Colonic mucosa (tissue), 4 donors: Measurements from ENCODE around the gene GPC5. TPM values are rescaled to one million over a fixed set of nuclear protein-coding genes. Genes with fewer than 3 reads are reported as not detected.

Source experiments
- DNase-seq: peaks from one replicate; pipeline ENCODE4 v3.0.0-alpha.2; 2020
- H3K27ac ChIP-seq: fragments of 200-600 bp; one replicate; pipeline ENCODE4 v1.8.0; 2021
- H3K27me3 ChIP-seq: fragments of 200-600 bp; one replicate; pipeline ENCODE4 v1.8.0; 2021
- H3K36me3 ChIP-seq: fragments of 200-600 bp; one replicate; pipeline ENCODE4 v1.8.0; 2021
- H3K4me1 ChIP-seq: fragments of 200-600 bp; one replicate; pipeline ENCODE4 v1.8.0; 2021; ENCODE audit warnings: mild to moderate bottlenecking
- H3K4me3 ChIP-seq: fragments of 200-600 bp; one replicate; pipeline ENCODE4 v1.8.0; 2021
- H3K9ac ChIP-seq, 2 donors: one replicate each; pipeline ENCODE4 v1.7.0; 2013; ENCODE audit warnings: control low read depth in 2 of 2, low read depth in 2 of 2, low read length in 2 of 2
- H3K9me3 ChIP-seq: fragments of 200-600 bp; one replicate; pipeline ENCODE4 v1.8.0; 2021
- intact Hi-C: fragments of 100-400 bp; cut with DNase I; formaldehyde crosslinking; loops from one replicate; pipeline ENCODE4 v1.14.1; 2022
- total RNA-seq, 2 donors: library from RNA; stranded (reverse); fragmentation: NEBNext Ultra II Directional in 1 of 2; extraction: Animal tissue kit (Norgen Biotek cat#: 25700) in 1 of 2; gene quantifications; one replicate each; pipeline ENCODE4 v1.2.1, GENCODE V29; 2021
- TF ChIP-seq, protein P1 (sequence below): fragments of 200-600 bp; IDR thresholded peaks from one replicate; pipeline ENCODE4 v1.8.0; 2022; ENCODE audit warnings: antibody characterized with exemption, mild to moderate bottlenecking
- donor health status: healthy.
- donor health status: DM: no; HTN: no; CAD: no.
- donor health status: DM: no; HTN: no; CAD: no.

GPC5 gene
- total RNA-seq, 2 donors from 2014 or later = 0.42 TPM; not detected in 1

DNA sequence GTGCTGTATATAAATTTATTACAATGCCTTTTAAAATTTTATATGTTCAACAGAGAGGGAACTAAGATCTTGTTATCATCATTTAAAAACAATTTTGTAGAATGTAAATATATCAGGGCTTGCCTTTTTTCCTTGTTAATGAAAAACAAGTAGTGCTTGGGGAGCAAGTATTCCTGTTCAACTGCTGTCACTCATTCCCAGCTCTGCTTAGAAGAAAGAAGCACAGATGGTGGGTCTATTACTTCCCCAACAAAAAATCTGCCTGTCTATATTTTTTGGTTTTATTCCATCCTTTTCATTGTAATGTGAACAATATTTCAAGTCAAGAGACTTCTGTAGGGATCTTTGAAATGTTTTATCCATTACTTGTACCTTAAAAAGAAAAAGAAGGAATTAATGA, 503.9 kb downstream of the GPC5 start:
- H3K27me3 ChIP-seq = no peaks in the 10 kb centered on the region
- no peaks in the 10 kb centered on the region for H3K4me1 ChIP-seq
- H3K9me3 ChIP-seq = no peaks in the 10 kb centered on the region
- no peaks in the 10 kb centered on the region for H3K36me3 ChIP-seq
- no peak overlapping the region for H3K4me3 ChIP-seq
- H3K27ac ChIP-seq = no peak overlapping the region
- TF ChIP-seq, protein P1, sequence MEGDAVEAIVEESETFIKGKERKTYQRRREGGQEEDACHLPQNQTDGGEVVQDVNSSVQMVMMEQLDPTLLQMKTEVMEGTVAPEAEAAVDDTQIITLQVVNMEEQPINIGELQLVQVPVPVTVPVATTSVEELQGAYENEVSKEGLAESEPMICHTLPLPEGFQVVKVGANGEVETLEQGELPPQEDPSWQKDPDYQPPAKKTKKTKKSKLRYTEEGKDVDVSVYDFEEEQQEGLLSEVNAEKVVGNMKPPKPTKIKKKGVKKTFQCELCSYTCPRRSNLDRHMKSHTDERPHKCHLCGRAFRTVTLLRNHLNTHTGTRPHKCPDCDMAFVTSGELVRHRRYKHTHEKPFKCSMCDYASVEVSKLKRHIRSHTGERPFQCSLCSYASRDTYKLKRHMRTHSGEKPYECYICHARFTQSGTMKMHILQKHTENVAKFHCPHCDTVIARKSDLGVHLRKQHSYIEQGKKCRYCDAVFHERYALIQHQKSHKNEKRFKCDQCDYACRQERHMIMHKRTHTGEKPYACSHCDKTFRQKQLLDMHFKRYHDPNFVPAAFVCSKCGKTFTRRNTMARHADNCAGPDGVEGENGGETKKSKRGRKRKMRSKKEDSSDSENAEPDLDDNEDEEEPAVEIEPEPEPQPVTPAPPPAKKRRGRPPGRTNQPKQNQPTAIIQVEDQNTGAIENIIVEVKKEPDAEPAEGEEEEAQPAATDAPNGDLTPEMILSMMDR = no peak
- intact Hi-C loops = no loop called here
- no peak overlapping the region for H3K9ac ChIP-seq
- DNase-seq = no peak

DNA sequence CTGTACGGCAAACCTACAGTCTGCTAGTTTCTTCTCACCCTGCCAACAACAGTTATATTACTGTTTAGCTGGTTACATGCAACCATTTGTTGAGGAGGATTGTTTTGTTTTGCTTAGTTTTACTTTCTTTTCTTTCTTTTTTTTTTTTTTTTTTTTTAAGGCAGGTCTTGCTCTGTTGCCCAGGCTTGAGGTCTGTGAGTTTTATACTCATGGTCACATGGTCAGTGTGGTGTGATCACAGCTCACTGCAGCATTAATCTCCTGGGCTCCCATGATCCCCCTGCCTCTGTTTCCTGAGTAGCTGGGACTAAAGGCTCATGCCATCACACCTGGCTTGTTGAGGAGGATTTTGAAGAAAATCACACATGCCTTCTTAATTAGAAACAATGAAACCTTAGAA, 505.6 kb downstream of the GPC5 start:
- no peak overlapping the region for H3K9ac ChIP-seq
- intact Hi-C loops = no loop called here

DNA sequence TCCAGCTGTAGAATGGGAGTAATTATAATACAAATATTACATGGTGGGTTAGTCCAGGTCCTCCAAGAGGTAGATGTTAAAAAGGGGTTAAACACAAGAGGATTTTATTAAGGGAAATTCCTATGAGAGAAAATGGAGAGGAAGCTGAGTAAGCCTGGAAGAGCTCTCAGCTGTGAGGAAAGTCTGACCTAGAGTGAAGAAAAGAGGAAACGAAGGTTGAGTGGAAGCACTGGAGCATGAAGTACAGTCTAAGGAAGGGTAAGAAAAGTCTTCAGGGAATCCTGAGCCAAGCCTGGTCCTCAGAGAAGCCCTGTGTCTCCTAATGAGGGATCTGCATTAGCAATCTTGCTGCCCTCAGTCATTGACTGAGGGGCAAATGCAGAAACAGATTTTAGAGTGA, 506.2 kb downstream of the GPC5 start:
- DNase-seq = no peak
- Histone ChIP-seq H3K4me3 (no peak overlapping the region), H3K36me3 (no peaks in the 10 kb centered on the region), H3K27me3 (no peaks in the 10 kb centered on the region), H3K9me3 (no peaks in the 10 kb centered on the region), H3K4me1 (no peaks in the 10 kb centered on the region), H3K27ac (no peak overlapping the region), H3K9ac (no peak overlapping the region)
- TF ChIP-seq, protein P1 = no peak
- intact Hi-C loops = no loop called here

More for the DNA sequence above, 505.6 kb downstream of the GPC5 start:
- Histone ChIP-seq H3K27ac (no peak overlapping the region), H3K27me3 (no peaks in the 10 kb centered on the region), H3K36me3 (no peaks in the 10 kb centered on the region), H3K4me3 (no peak overlapping the region), H3K9me3 (no peaks in the 10 kb centered on the region), H3K4me1 (no peaks in the 10 kb centered on the region)
- DNase-seq = no peak
- TF ChIP-seq, protein P1 = no peak

DNA sequence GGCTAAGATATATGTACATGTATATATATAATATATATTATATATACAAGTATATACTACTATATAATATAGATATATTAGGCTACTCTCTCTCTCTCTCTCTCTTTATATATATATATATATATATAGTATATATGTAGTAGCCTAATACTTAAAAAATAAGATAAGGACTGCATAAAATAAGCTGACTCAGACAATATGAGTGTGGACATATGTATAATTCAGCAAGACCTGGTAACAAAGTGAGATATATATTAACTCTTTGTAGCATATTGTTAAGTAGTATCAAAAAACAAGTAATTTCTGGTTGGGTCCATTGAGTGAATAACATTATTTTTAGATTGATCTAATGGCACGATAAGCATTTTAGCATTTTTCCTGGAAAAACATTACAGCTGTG, 509.0 kb downstream of the GPC5 start:
- intact Hi-C loops = no loop called here
- no peak overlapping the region for H3K27ac ChIP-seq
- H3K4me3 ChIP-seq = no peak overlapping the region
- no peaks in the 10 kb centered on the region for H3K36me3 ChIP-seq
- no peak overlapping the region for H3K9ac ChIP-seq
- DNase-seq = no peak
- no peaks in the 10 kb centered on the region for H3K9me3 ChIP-seq
- no peaks in the 10 kb centered on the region for H3K27me3 ChIP-seq
- TF ChIP-seq, protein P1 = no peak
- H3K4me1 ChIP-seq = no peaks in the 10 kb centered on the region

DNA sequence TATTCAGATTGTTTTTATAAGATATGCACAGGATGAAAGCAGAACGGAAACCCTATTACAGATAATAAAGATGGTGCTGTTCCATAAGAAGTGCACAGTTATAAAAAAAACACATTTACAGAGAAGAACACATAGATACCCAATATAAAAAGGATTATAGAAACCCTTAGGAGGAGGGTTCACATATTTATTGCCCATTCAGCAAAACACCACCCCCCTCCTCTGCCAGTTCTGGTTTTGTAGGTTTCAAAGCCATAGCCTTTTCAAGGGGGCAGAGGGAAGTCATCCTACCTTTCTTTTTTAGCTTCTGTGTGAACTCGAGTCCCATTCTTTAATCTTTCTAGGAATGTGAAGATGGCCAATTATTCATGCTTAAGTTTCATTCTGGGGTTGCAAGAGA, 511.2 kb downstream of the GPC5 start:
- Histone ChIP-seq H3K9me3 (no peaks in the 10 kb centered on the region), H3K27ac (no peak overlapping the region), H3K4me1 (no peaks in the 10 kb centered on the region), H3K36me3 (no peaks in the 10 kb centered on the region), H3K9ac (no peak overlapping the region), H3K4me3 (no peak overlapping the region), H3K27me3 (no peaks in the 10 kb centered on the region)
- intact Hi-C loops = no loop called here
- TF ChIP-seq, protein P1 = no peak
- DNase-seq = no peak
